Hepatocyte (in vitro differentiated cells): Measurements from ENCODE around the gene LY6G6F. TPM values are rescaled to one million over a fixed set of nuclear protein-coding genes. Genes with fewer than 3 reads are reported as not detected.
A peak's percentile ranks its signal among the peaks of the same experiment; 100 is the strongest.

ENCODE experiments used
- DNase-seq: peaks from one replicate; pipeline ENCODE4 v3.0.0-alpha.2; 2016; ENCODE audit warnings: low spot score
- H2AFZ ChIP-seq: fragments of 200-600 bp; sonication (generic); 2 replicates; pipeline ENCODE4 v1.6.0; 2016; ENCODE audit warnings: antibody characterized with exemption, mild to moderate bottlenecking
- H3K27ac ChIP-seq: fragments of 200-600 bp; sonication (generic); 2 replicates; pipeline ENCODE4 v1.5.1; 2016; ENCODE audit warnings: mild to moderate bottlenecking
- H3K27me3 ChIP-seq: fragments of 200-600 bp; sonication (generic); 2 replicates; pipeline ENCODE4 v1.6.1; 2016
- H3K36me3 ChIP-seq: fragments of 200-600 bp; sonication (generic); replicated peaks from 2 replicates; pipeline ENCODE4 v1.5.1; 2016; ENCODE audit warnings: low read depth; ENCODE audit not compliant: insufficient read depth
- H3K4me1 ChIP-seq: fragments of 200-600 bp; sonication (generic); 2 replicates; pipeline ENCODE4 v1.5.1; 2016; ENCODE audit warnings: mild to moderate bottlenecking, moderate library complexity; ENCODE audit not compliant: insufficient read depth
- H3K4me2 ChIP-seq: fragments of 200-600 bp; sonication (generic); 2 replicates; pipeline ENCODE4 v1.6.0; 2016
- H3K4me3 ChIP-seq: fragments of 200-600 bp; sonication (generic); 2 replicates; pipeline ENCODE4 v1.5.1; 2016; ENCODE audit warnings: mild to moderate bottlenecking
- H3K79me2 ChIP-seq: fragments of 200-600 bp; sonication (generic); 2 replicates; pipeline ENCODE4 v1.6.0; 2017; ENCODE audit warnings: mild to moderate bottlenecking
- H3K9me2 ChIP-seq: fragments of 200-600 bp; sonication (generic); replicated peaks from 2 replicates; pipeline ENCODE4 v1.6.0; 2017; ENCODE audit warnings: mild to moderate bottlenecking; ENCODE audit not compliant: insufficient read depth
- H3K9me3 ChIP-seq: fragments of 200-600 bp; sonication (generic); 2 replicates; pipeline ENCODE4 v1.5.1; 2016; ENCODE audit warnings: low read depth, mild to moderate bottlenecking
- H4K20me1 ChIP-seq: fragments of 200-600 bp; sonication (generic); 2 replicates; pipeline ENCODE4 v1.6.0; 2016; ENCODE audit warnings: mild to moderate bottlenecking; ENCODE audit not compliant: insufficient read depth, poor library complexity, severe bottlenecking
- CTCF ChIP-seq: fragments of 200-600 bp; sonication (generic); IDR thresholded peaks from 2 replicates; pipeline ENCODE4 v1.5.1; 2016; ENCODE audit warnings: antibody characterized with exemption, mild to moderate bottlenecking; ENCODE audit not compliant: poor library complexity
- EZH2 ChIP-seq: fragments of 200-600 bp; sonication (generic); IDR thresholded peaks from 2 replicates; pipeline ENCODE4 v1.6.1; 2016; ENCODE audit warnings: antibody characterized with exemption, mild to moderate bottlenecking, borderline replicate concordance
- EZH2phosphoT487 ChIP-seq: fragments of 200-600 bp; sonication (generic); IDR thresholded peaks from one replicate; pipeline ENCODE4 v1.6.1; 2018; ENCODE audit warnings: antibody characterized with exemption, mild to moderate bottlenecking, low read depth, moderate library complexity; ENCODE audit not compliant: unreplicated experiment, severe bottlenecking
- WGBS: methylation state at CpG from one replicate; pipeline ENCODE4 v1.1.6; 2016; ENCODE audit warnings: low lambda C conversion rate; ENCODE audit errors: missing lambda C conversion rate; 5-methylcytosine and 5-hydroxymethylcytosine counted together
- microRNA-seq: library from miRNA; unstranded; fragments of <30 nt; microRNA quantifications from one replicate; pipeline ENCODE4, GENCODE V29; 2017
- polyA plus RNA-seq: library from polyadenylated mRNA; unstranded; fragments of >200 nt; fragmentation: Nextera tagmentation; extraction: Ambion mirVana; gene quantifications from 2 replicates; pipeline ENCODE4 v1.2.1, GENCODE V29; 2016
- small RNA-seq: library from RNA; depleted of rRNA; stranded (forward); fragments of <200 nt; gene quantifications from one replicate; pipeline ENCODE3, GENCODE V24; 2014
- total RNA-seq: library from RNA; depleted of rRNA; stranded (reverse); fragments of >200 nt; gene quantifications from 2 replicates; pipeline ENCODE4 v1.2.3, GENCODE V29; 2014

Gene LY6G6F
- total and polyA plus RNA-seq, 2 experiments from 2014 or later: not detected

GRCh38 chr6:31750411-31751022 lies 43.9 kb downstream of the LY6G6F start:
- TF ChIP-seq EZH2phosphoT487: no peak
- TF ChIP-seq CTCF: no peak
- no peak for TF ChIP-seq EZH2
- no peaks in the 10 kb centered on the region for H3K4me1 ChIP-seq
- H3K4me2 ChIP-seq: no peak overlapping the region
- no peaks in the 10 kb centered on the region for H3K9me3 ChIP-seq
- H3K9me2 ChIP-seq: no peaks in the 10 kb centered on the region
- H3K4me3 ChIP-seq: no peak overlapping the region
- DNase-seq: no peak
- no peaks in the 10 kb centered on the region for H3K36me3 ChIP-seq
- H3K27ac ChIP-seq: no peak overlapping the region
- H2AFZ ChIP-seq: no peak overlapping the region
- no peaks in the 10 kb centered on the region for H3K79me2 ChIP-seq
- H3K27me3 ChIP-seq: no peaks in the 10 kb centered on the region
- H4K20me1 ChIP-seq: no peaks in the 10 kb centered on the region
- 79% methylated on average over 7 of the region's 7 CpGs for WGBS

- Histone ChIP-seq H3K36me3 (no peaks in the 10 kb centered on the region), H4K20me1 (no peaks in the 10 kb centered on the region), H3K9me2 (no peaks in the 10 kb centered on the region), H3K9me3 (no peaks in the 10 kb centered on the region), H3K79me2 (no peaks in the 10 kb centered on the region), H3K4me3 (no peak overlapping the region), H3K4me2 (no peak overlapping the region), H3K4me1 (no peaks in the 10 kb centered on the region), H2AFZ (no peak overlapping the region), H3K27me3 (no peaks in the 10 kb centered on the region), H3K27ac (no peak overlapping the region)
- DNase-seq: no peak
- no peak for TF ChIP-seq CTCF
- no peak for TF ChIP-seq EZH2
- no peak for TF ChIP-seq EZH2phosphoT487
- WGBS: 80% methylated on average over 8 of the region's 8 CpGs
These were observed 46.2 kb downstream of the LY6G6F start for GRCh38 chr6:31752739-31753319.

GRCh38 chr6:31758281-31758680 lies 51.6 kb downstream of the LY6G6F start:
- Histone ChIP-seq H3K79me2 (no peaks in the 10 kb centered on the region), H3K4me2 (no peak overlapping the region), H3K27ac (no peak overlapping the region), H3K27me3 (no peaks in the 10 kb centered on the region), H3K9me2 (no peaks in the 10 kb centered on the region), H3K4me1 (no peaks in the 10 kb centered on the region), H2AFZ (no peak overlapping the region), H4K20me1 (no peaks in the 10 kb centered on the region), H3K4me3 (no peak overlapping the region), H3K9me3 (no peaks in the 10 kb centered on the region), H3K36me3 (no peaks in the 10 kb centered on the region)
- DNase-seq: no peak
- WGBS: 100% methylated on average over 2 of the region's 2 CpGs
- TF ChIP-seq CTCF (no peak), EZH2phosphoT487 (no peak), EZH2 (no peak)

Small RNA genes within 50 kb of the gene (microRNA-seq; reads per million reads assigned to microRNA genes)
- 5.4 reads per million, percentile 11 among the genes with 10 or more reads in this experiment for gene MIR4646

Small RNA genes within 50 kb of the gene (small RNA-seq; reads per million reads assigned to genes)
- not detected for gene LY6G6D
- gene MIR4646: not detected
- not detected for gene RF00019
- gene RNU6-850P: not detected

Other genes starting within 250 kb of the LY6G6F start
Only the 30 nearest of the 39 such genes appear.
- gene NFKBIL1, start 159.3 kb upstream of the LY6G6F start, total RNA-seq: 22.7 and 28.9 TPM in 2 replicates
- 25.0 and 30.3 TPM in 2 replicates for gene NFKBIL1, start 159.3 kb upstream of the LY6G6F start, polyA plus RNA-seq
- not detected in 2 replicates for gene LTA, start 134.6 kb upstream of the LY6G6F start, total RNA-seq
- not detected in 2 replicates for gene LTA, start 134.6 kb upstream of the LY6G6F start, polyA plus RNA-seq
- gene TNF, start 131.3 kb upstream of the LY6G6F start, total RNA-seq: 0.63 TPM in 1 of 2 replicates, not detected in the other
- gene TNF, start 131.3 kb upstream of the LY6G6F start, polyA plus RNA-seq: 0.91 and 1.3 TPM in 2 replicates
- 2.4 and 4.0 TPM in 2 replicates for gene LTB, start 124.4 kb upstream of the LY6G6F start, total RNA-seq
- gene LTB, start 124.4 kb upstream of the LY6G6F start, polyA plus RNA-seq: 6.0 and 10.6 TPM in 2 replicates
- not detected in 2 replicates for gene LST1, start 120.6 kb upstream of the LY6G6F start, total RNA-seq
- 1.5 and 2.4 TPM in 2 replicates for gene LST1, start 120.6 kb upstream of the LY6G6F start, polyA plus RNA-seq
- gene NCR3, start 113.9 kb upstream of the LY6G6F start, total RNA-seq: not detected in 2 replicates
- gene NCR3, start 113.9 kb upstream of the LY6G6F start, polyA plus RNA-seq: not detected in 2 replicates
- gene AIF1, start 91.6 kb upstream of the LY6G6F start, total RNA-seq: 4.1 and 4.6 TPM in 2 replicates
- gene AIF1, start 91.6 kb upstream of the LY6G6F start, polyA plus RNA-seq: 7.2 and 12.8 TPM in 2 replicates
- 29.8 and 50.2 TPM in 2 replicates for gene PRRC2A, start 86.2 kb upstream of the LY6G6F start, total RNA-seq
- 47.5 and 69.0 TPM in 2 replicates for gene PRRC2A, start 86.2 kb upstream of the LY6G6F start, polyA plus RNA-seq
- gene BAG6, start 54.2 kb upstream of the LY6G6F start, total RNA-seq: 113 and 148 TPM in 2 replicates
- 84.6 and 85.7 TPM in 2 replicates for gene BAG6, start 54.2 kb upstream of the LY6G6F start, polyA plus RNA-seq
- 9.3 and 10.4 TPM in 2 replicates for gene APOM, start 51.0 kb upstream of the LY6G6F start, total RNA-seq
- gene APOM, start 51.0 kb upstream of the LY6G6F start, polyA plus RNA-seq: 28.2 and 40.7 TPM in 2 replicates
- gene C6orf47, start 46.1 kb upstream of the LY6G6F start, total RNA-seq: 21.3 and 23.3 TPM in 2 replicates
- 19.8 and 25.4 TPM in 2 replicates for gene C6orf47, start 46.1 kb upstream of the LY6G6F start, polyA plus RNA-seq
- gene GPANK1, start 41.9 kb upstream of the LY6G6F start, total RNA-seq: 11.5 and 18.1 TPM in 2 replicates
- 18.5 and 23.8 TPM in 2 replicates for gene GPANK1, start 41.9 kb upstream of the LY6G6F start, polyA plus RNA-seq
- 155 and 185 TPM in 2 replicates for gene CSNK2B, start 40.8 kb upstream of the LY6G6F start, total RNA-seq
- 181 and 202 TPM in 2 replicates for gene CSNK2B, start 40.8 kb upstream of the LY6G6F start, polyA plus RNA-seq
- gene LY6G5B, start 36.9 kb upstream of the LY6G6F start, total RNA-seq: 2.2 and 5.3 TPM in 2 replicates
- 14.9 and 18.9 TPM in 2 replicates for gene LY6G5B, start 36.9 kb upstream of the LY6G6F start, polyA plus RNA-seq
- 0.32 TPM in 1 of 2 replicates, not detected in the other for gene LY6G5C, start 25.8 kb upstream of the LY6G6F start, total RNA-seq
- gene LY6G5C, start 25.8 kb upstream of the LY6G6F start, polyA plus RNA-seq: 0.63 and 5.0 TPM in 2 replicates
- gene ABHD16A, start 3.5 kb upstream of the LY6G6F start, total RNA-seq: 63.2 and 66.8 TPM in 2 replicates
- gene ABHD16A, start 3.5 kb upstream of the LY6G6F start, polyA plus RNA-seq: 81.3 and 94.7 TPM in 2 replicates
- gene LY6G6D, start 8.5 kb downstream of the LY6G6F start, total RNA-seq: 1.3 TPM in 1 of 2 replicates, not detected in the other
- gene LY6G6D, start 8.5 kb downstream of the LY6G6F start, polyA plus RNA-seq: 1.2 and 3.0 TPM in 2 replicates
- not detected in 2 replicates for gene LY6G6C, start 14.9 kb downstream of the LY6G6F start, total RNA-seq
- gene LY6G6C, start 14.9 kb downstream of the LY6G6F start, polyA plus RNA-seq: 0.30 and 0.39 TPM in 2 replicates
- not detected in 2 replicates for gene MPIG6B, start 16.5 kb downstream of the LY6G6F start, total RNA-seq
- 0.33 TPM in 1 of 2 replicates, not detected in the other for gene MPIG6B, start 16.5 kb downstream of the LY6G6F start, polyA plus RNA-seq
- gene DDAH2, start 22.4 kb downstream of the LY6G6F start, total RNA-seq: 93.8 and 108 TPM in 2 replicates
- gene DDAH2, start 22.4 kb downstream of the LY6G6F start, polyA plus RNA-seq: 137 and 157 TPM in 2 replicates
- gene CLIC1, start 29.7 kb downstream of the LY6G6F start, total RNA-seq: 454 and 463 TPM in 2 replicates
- 555 and 599 TPM in 2 replicates for gene CLIC1, start 29.7 kb downstream of the LY6G6F start, polyA plus RNA-seq
- 6.4 and 7.9 TPM in 2 replicates for gene MSH5, start 33.1 kb downstream of the LY6G6F start, total RNA-seq
- 4.9 and 8.5 TPM in 2 replicates for gene MSH5, start 33.1 kb downstream of the LY6G6F start, polyA plus RNA-seq
- 1.4 and 4.1 TPM in 2 replicates for gene SAPCD1, start 55.8 kb downstream of the LY6G6F start, total RNA-seq
- 1.8 and 2.0 TPM in 2 replicates for gene SAPCD1, start 55.8 kb downstream of the LY6G6F start, polyA plus RNA-seq
- gene VWA7, start 70.5 kb downstream of the LY6G6F start, total RNA-seq: 1.5 and 3.4 TPM in 2 replicates
- 2.8 and 5.2 TPM in 2 replicates for gene VWA7, start 70.5 kb downstream of the LY6G6F start, polyA plus RNA-seq
- gene VARS1, start 88.9 kb downstream of the LY6G6F start, total RNA-seq: 23.3 and 36.6 TPM in 2 replicates
- gene VARS1, start 88.9 kb downstream of the LY6G6F start, polyA plus RNA-seq: 51.0 and 59.6 TPM in 2 replicates
- 42.9 and 51.9 TPM in 2 replicates for gene LSM2, start 100.1 kb downstream of the LY6G6F start, total RNA-seq
- gene LSM2, start 100.1 kb downstream of the LY6G6F start, polyA plus RNA-seq: 48.7 and 57.9 TPM in 2 replicates
- 1.4 and 2.2 TPM in 2 replicates for gene HSPA1L, start 108.4 kb downstream of the LY6G6F start, total RNA-seq
- 1.0 and 2.7 TPM in 2 replicates for gene HSPA1L, start 108.4 kb downstream of the LY6G6F start, polyA plus RNA-seq
- gene HSPA1A, start 108.7 kb downstream of the LY6G6F start, total RNA-seq: 83.3 and 84.3 TPM in 2 replicates
- 50.0 and 82.2 TPM in 2 replicates for gene HSPA1A, start 108.7 kb downstream of the LY6G6F start, polyA plus RNA-seq
- 172 and 177 TPM in 2 replicates for gene HSPA1B, start 120.9 kb downstream of the LY6G6F start, total RNA-seq
- gene HSPA1B, start 120.9 kb downstream of the LY6G6F start, polyA plus RNA-seq: 82.1 and 111 TPM in 2 replicates
- 402 and 407 TPM in 2 replicates for gene NEU1, start 156.0 kb downstream of the LY6G6F start, total RNA-seq
- gene NEU1, start 156.0 kb downstream of the LY6G6F start, polyA plus RNA-seq: 331 and 388 TPM in 2 replicates